Measurements from ENCODE around the gene TNNC1. TPM values are rescaled to one million over a fixed set of nuclear protein-coding genes. Genes with fewer than 3 reads are reported as not detected.

The TNNC1 gene
- total and polyA plus RNA-seq, 9 of the 15 experiments (the other 6 are each of a cell fraction or from before 2014, with no cell fraction given), result 0.08 to 0.85 (median 0.42) TPM; not detected in 4

DNA sequence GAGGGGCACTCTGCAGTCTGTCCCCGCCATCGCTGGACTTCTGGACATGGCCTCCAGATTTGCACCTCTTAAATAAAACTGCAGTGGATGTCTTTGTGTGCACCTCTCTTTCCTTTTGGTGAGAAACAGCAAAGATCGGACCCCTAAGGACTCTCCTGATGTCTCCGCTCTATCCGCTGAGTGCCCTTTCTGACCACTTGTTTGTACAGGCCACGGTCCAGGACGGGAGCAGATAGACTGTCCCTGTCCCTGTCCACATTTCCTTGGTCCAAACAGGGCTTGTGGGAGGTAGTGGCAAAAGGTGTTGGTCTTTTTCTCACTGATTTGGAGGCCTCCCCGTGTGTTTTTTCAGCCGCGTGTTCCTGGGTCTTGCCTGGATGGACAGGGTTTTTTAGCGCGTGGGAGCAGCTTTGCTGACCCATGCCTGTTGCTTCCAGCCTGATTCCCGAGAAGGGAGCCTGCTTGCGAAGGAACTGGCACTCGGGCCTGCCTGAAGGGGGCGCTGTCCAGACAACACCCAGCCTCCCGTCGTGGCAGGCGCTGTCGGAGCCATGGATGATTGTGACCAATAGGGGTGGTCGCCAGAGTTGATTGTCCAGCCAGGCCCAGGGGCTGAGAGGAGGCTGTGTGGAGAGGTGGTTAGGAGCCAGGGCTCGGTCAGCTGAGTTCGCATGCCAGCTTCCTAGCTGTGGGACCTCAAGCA lies 28.1 kb upstream of the TNNC1 start (continued):
- no peak for TF ChIP-seq PBX2 (CRISPR knock-in tag; IDR thresholded peaks at IDR 0.05; ENCODE audit: low read depth)
- TF ChIP-seq PBX2 (tag; conservative IDR thresholded peaks at IDR 0.05; ENCODE audit: low read depth), result no peak
- TF ChIP-seq JUND (IDR thresholded peaks at IDR 0.05; ENCODE audit: borderline replicate concordance, low read depth, low read length), result 0 out of 2 replicates have a peak, but pooled peaks have one; percentile 2
- no peak for TF ChIP-seq JUND (tag; IDR thresholded peaks at IDR 0.05; ENCODE audit: borderline replicate concordance, low read depth, low read length)
- no peak for TF ChIP-seq ZNF134 (CRISPR knock-in tag; conservative IDR thresholded peaks at IDR 0.05)
- TF ChIP-seq POLR3G (IDR thresholded peaks at IDR 0.05; ENCODE audit: extremely low read depth, insufficient read length, insufficient replicate concordance), result no peak
- TF ChIP-seq CCNT2 (IDR thresholded peaks at IDR 0.05; ENCODE audit: borderline replicate concordance, extremely low read depth, insufficient read length, low read depth, low read length), result no peak
- TF ChIP-seq PURB (CRISPR knock-in tag; IDR thresholded peaks at IDR 0.05; ENCODE audit: low read depth), result no peak
- TF ChIP-seq POLR2G (IDR thresholded peaks at IDR 0.05; ENCODE audit: low read depth, low read length), result 0 out of 2 replicates have a peak, but pooled peaks have one; percentile 27
- peak; percentile 62 to 82 (median 64) for TF ChIP-seq CTCF (IDR thresholded peaks at IDR 0.05 in 2 of 3, conservative IDR thresholded peaks at IDR 0.05 in 1 of 3; ENCODE audit: insufficient read depth in 2 of 3, low read depth in 1 of 3, low read length in 3 of 3)
- TF ChIP-seq ARID3B (CRISPR knock-in tag; IDR thresholded peaks at IDR 0.05; ENCODE audit: borderline replicate concordance), result no peak
- no peak for TF ChIP-seq YY1 (IDR thresholded peaks at IDR 0.05; ENCODE audit: borderline replicate concordance in 1 of 3, control insufficient read depth in 1 of 3, extremely low read depth in 1 of 3, insufficient read depth in 3 of 3, insufficient read length in 1 of 3, insufficient replicate concordance in 2 of 3, low read depth in 1 of 3, low read length in 2 of 3)
- no peak for TF ChIP-seq E2F4 (CRISPR knock-in tag; IDR thresholded peaks at IDR 0.05; ENCODE audit: low read depth)
- TF ChIP-seq ZNF589 (CRISPR knock-in tag; IDR thresholded peaks at IDR 0.05; ENCODE audit: low read depth), result no peak
- no peak for TF ChIP-seq NFATC3 (IDR thresholded peaks at IDR 0.05)
- no peak for TF ChIP-seq SMC3 (conservative IDR thresholded peaks at IDR 0.05; ENCODE audit: insufficient read depth, low read depth, low read length)

All from K562 (cell line).